Nucleus accumbens (tissue), 56 donors: ENCODE results near the gene PTH2.
"Not testable (repeated sequence)": the region's sequence is repeated elsewhere in the genome, so short reads cannot be mapped to it uniquely, and the experiment has no call there.

Experiments used
- DNase-seq, 56 donors: peaks; one replicate each; lab custom pipeline; 2025; lab: John Stamatoyannopoulos, UW

PTH2 gene

GRCh38 chr19:49450405-49450804 is 27.2 kb upstream of the PTH2 start:
- no peak for DNase-seq

- DNase-seq: no peak
These were observed 25.2 kb upstream of the PTH2 start for GRCh38 chr19:49448432-49448786.

GRCh38 chr19:49447485-49448431 is 24.5 kb upstream of the PTH2 start:
- peak in 3 of 56 donors; percentile 5 to 8 (median 8) for DNase-seq

GRCh38 chr19:49445997-49446396 is 22.8 kb upstream of the PTH2 start:
- DNase-seq: no peak

GRCh38 chr19:49444100-49444700 is 21.0 kb upstream of the PTH2 start:
- not testable (repeated sequence) for DNase-seq

DNA sequence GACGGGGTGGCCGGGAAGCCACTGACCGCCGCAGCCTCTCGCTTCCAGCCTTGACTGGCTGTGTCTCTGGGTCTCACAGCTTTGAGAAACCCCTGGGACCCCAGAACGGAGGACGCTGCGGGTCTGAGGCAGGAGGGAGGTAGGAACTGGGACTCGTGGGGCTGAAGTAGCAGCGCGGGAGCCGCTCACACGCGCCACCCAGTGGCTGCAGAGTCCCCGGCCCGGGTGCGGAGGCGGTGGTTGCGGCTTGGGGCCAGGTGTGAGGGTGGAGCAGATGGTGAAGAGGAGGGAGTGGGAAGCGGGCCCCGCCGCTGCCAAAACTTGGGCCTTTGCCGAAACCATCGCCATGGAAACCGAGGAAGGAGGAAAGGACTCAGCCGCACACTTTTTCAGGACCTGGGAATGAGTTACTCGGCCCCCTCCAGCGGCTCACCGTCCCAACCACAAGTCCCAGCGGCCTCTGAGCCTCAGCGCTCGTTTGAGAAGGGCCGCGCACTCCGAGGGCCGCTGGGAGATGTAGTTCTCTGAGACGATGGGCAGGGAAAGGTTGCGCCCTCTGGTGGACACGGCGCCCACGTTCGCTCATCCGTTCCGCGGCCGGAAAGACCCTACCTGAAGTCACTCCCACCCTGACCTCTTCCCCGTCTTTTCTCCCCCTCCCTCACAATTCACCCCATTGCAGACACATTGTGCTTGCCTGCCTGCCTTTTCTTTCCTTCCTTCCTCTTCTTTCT is 20.3 kb upstream of the PTH2 start:
- peak in 55 of 56 donors; percentile 54 to 97 (median 91) for DNase-seq

DNA sequence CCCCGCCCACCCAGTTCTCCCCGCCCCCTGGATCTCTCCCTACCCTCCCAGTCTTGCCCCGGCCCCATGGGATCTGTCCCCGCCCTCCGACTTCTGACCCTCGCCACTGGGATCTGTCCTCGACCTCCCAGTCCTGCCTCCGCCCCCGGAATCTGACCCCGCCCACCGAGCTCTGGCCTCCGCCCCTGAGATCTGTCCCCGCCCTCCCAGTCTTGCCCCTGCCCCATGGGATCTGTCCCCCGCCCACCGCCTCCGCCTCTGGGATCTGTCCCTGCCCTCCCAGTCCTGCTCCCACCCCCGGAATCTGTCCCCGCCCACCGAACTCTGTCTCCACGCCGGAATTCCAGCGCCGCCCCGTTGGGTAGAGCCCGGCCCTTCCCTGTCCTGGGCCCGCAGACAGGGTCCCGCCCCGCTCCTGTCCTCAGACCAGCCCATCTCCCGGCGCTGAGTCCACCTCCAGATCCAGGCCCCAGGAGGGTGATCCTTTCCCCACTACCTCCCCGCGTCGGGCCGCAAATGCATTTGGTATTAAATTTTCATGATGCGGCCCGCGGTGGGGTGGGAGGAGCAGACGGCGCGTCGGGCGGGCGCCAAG is 19.6 kb upstream of the PTH2 start:
- DNase-seq: peak in 14 of 56 donors; percentile 5 to 48 (median 26)

DNA sequence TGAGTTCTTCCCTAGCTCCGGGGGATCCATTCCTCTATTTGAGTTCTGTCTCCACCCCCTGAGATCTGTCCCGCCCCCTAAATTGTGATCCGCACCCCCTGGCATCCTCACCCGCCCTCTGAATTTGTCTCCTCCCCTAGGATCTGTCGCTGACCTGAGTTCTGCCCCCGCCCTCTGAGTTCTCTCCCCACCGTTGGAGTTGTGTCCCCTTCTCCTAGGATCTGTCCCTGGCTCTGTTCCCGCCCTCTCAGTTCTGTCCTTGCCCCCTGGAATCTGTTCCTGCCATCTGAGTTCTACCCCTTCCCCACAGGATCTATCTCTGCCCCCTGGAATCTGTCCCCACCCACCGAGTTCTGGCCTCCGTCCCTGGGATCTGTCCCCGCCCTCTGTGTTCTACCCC is 19.1 kb upstream of the PTH2 start:
- no peak for DNase-seq

DNA sequence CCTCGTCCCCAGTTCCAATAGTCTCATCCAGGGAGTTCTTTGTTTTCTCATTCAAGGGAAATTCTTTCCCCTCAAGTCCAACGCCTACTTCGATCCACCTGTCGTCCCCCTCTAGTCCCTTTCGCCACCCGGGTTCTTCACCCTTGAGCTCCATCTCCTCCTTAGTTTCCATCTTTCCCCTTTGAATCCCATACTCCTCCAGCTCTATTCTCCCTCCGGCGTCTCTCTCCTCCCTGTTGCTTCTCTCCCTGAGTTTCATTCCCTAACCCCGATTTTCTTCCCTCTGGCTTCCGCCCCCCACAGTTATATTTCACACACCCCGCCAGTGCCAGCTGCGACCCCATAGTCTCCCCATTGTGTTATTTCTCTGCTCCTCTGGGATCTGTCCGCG is 18.7 kb upstream of the PTH2 start:
- DNase-seq: no peak

- no peak for DNase-seq
These were observed 18.1 kb upstream of the PTH2 start, which contains the start of gene SLC17A7 for GRCh38 chr19:49441210-49441959. SLC17A7 (minus strand) TSS chr19:49441527; CDS start chr19:49441379, 148 bp downstream.

GRCh38 chr19:49440439-49441209 is 17.4 kb upstream of the PTH2 start:
- DNase-seq: no peak

DNA sequence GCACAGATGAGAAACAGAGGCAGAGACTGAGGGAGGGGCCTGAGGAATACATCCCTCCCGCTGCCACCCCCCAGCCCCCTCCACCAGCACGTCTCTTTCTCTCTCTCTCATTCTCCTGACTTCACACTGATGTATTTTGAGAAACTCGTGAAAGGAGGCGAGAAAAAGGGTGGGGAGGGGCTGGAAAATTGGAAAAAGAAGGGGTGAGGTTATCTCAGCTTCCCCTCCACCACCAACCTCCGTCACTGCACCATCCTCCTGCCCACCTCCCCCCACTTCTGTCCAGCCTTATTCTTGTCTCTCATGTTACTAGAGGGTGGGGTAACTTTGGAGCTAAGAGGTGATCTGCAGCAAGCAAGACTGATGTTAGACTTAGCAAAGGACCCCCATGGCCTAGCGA is 16.6 kb upstream of the PTH2 start:
- DNase-seq: no peak

- no peak for DNase-seq
These were observed 15.0 kb upstream of the PTH2 start for GRCh38 chr19:49438261-49438660.

DNA sequence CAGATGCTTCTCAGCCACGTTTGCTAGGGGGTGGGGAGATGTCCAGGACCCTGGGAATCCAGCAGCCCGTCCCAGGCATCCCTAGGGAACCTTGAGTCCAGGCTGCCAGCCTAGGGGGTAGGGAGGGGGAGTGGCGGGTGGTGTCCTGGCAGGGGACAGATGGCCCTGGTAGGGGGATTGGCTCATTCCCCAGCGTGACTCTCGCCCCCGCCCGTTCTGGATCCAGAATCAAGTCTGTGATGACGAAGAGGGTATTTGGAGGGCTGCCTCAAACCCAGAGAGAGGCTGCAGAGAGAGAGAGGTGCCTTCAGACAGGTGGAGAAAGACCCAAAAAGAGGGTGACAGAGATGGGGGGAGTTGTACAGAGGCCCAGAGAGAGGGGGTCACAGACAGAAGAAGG is 14.0 kb upstream of the PTH2 start:
- no peak for DNase-seq

- DNase-seq: peak in 2 of 56 donors; percentile 27 to 40
These were observed 13.3 kb upstream of the PTH2 start for GRCh38 chr19:49436381-49437017.

- DNase-seq: no peak
These were observed 12.4 kb upstream of the PTH2 start for GRCh38 chr19:49435670-49436069.

DNA sequence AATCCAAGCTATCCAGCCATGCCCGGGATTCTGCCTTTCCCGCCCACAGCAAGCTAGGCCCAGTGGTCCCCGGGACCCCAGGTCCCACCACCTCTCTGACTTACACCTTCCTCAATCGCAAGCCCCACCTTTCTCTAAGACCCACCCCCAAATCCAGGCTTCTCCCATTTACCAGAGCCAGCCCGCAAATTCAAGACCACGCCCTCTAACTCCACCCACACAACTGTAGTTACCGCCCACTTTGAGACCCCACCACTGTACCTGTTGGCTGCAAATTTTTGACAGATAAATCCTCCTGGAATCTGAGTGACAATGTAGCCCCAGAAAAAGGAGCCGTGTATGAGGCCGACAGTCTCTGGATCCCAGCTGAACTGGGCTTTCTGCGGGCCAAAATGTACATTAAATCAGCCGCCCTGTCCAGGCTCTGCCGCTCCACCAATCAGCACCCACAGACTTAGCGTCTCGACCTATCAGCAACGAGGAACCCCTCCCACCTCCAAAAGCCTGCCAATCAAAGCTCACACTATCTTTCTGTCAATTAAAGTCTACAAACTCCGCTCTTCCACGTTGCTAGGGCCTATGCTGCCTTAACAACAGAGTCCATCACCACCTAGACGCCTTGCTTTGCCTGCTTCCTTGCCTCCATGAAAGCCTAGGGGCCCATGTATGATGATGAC is 11.8 kb upstream of the PTH2 start:
- DNase-seq: no peak

DNA sequence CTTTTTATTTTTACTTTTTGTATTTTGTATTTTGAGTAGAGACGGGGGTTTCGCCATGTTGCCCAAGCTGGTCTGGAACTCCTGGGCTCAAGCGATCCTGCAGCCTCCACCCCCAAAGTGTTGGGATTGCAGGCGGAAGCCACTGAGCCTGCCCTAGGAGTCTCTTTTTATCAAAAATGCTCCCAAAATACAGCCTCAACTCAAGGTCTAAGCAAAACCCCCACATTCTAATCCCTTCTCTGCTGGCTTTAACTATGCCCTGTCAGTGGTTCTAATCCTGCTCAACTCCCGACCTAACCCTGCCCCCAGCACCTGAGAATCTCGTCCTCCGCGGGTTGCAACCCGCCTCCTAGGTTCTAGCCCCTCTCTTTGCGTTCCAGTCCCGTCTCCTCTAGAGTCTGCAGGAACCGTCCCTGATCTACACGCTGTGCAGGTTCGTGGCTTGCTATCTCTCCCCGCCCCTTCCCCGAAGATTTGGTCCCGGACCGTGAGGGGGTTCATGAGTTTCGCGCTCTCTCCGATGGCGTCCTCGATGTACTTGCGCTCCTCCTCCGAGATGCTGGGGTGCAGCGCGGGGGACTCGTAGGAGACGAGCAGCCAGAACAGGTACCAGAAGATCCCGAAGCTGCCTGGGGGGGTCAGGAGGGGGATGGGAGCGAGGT is 10.1 kb upstream of the PTH2 start:
- DNase-seq: no peak
